Measurements from ENCODE around the gene KRT3. TPM values are rescaled to one million over a fixed set of nuclear protein-coding genes. Genes with fewer than 3 reads are reported as not detected.

Gene KRT3
- not detected in 2 replicates for total RNA-seq

GRCh38 chr12:52795694-52796428 is at the start of gene KRT3:
TSS of gene KRT3 (minus strand) at chr12:52796117. CDS start at chr12:52796042, 75 bp downstream.

GRCh38 chr12:52833922-52834726 is 38.2 kb upstream of the KRT3 start, which contains the start of gene KRT79:
TSS of gene KRT79 (minus strand) at chr12:52834311. CDS start at chr12:52834260, 51 bp downstream.

DNA sequence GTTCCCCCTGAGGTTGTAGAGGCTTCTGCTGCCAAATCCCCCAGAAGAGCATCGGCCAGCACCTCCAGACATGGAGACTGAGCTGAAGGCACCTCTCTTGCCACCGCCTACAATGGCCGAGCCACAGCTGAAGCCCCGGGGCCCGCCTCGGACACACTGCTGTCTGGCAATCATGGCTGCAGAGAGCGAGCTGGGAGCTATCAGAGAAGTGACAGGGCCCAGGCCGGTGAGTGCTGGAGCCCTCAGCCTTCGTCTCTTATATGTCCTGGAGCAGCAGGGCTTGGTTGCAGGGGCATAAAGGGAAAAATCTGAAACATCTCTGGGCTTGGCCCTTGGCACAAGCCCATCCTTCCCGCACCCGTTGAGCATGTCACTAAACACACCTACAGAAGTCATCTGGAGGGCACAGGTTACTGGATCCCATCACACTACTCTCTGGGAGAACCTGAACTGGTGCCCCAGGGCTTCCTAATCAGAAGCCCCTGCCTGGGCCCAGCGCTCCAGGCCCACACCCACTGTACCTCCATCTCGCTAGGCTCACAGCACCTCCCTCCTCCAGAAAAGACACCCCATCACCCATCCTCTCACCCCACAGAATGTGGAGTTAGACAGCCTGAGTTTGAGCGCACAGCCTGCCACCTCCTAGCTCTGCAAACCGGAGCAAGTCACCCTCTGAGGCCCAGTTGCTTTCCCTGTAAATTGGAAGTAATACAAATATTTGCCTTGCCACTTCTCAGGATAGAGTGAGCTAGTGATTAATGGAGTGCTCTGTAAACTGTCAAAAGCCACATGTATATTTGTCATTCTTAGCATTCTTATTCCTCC is 18.2 kb upstream of the KRT3 start, which contains the start of gene KRT4:
TSS of gene KRT4 (minus strand) at position 232 of the 825 bp plus-strand sequence. CDS start at position 174, 58 bp downstream.

GRCh38 chr12:52776913-52777395 is 19.0 kb downstream of the KRT3 start, which contains the start of gene KRT76:
TSS of gene KRT76 (minus strand) at chr12:52777345. CDS start at chr12:52777291, 54 bp downstream.

Other genes with a start within 250 kb of the KRT3 start
- not detected in 2 replicates for gene KRT71, start 243.0 kb downstream of the KRT3 start, total RNA-seq
- not detected in 2 replicates for gene KRT74, start 222.3 kb downstream of the KRT3 start, total RNA-seq
- not detected in 2 replicates for gene KRT72, start 194.7 kb downstream of the KRT3 start, total RNA-seq
- gene KRT73, start 177.6 kb downstream of the KRT3 start, total RNA-seq = not detected in 2 replicates
- gene KRT2, start 143.9 kb downstream of the KRT3 start, total RNA-seq = not detected in 2 replicates
- gene KRT1, start 115.7 kb downstream of the KRT3 start, total RNA-seq = not detected in 2 replicates
- gene KRT77, start 92.6 kb downstream of the KRT3 start, total RNA-seq = not detected in 2 replicates
- not detected in 2 replicates for gene KRT76, start 18.8 kb downstream of the KRT3 start, total RNA-seq
- gene KRT4, start 18.0 kb upstream of the KRT3 start, total RNA-seq = 0.34 TPM in 1 of 2 replicates, not detected in the other
- not detected in 2 replicates for gene KRT79, start 38.2 kb upstream of the KRT3 start, total RNA-seq
- not detected in 2 replicates for gene KRT78, start 52.9 kb upstream of the KRT3 start, total RNA-seq
- 0.95 and 1.5 TPM in 2 replicates for gene KRT8, start 109.0 kb upstream of the KRT3 start, total RNA-seq
- gene KRT18, start 153.0 kb upstream of the KRT3 start, total RNA-seq = 1.0 and 2.2 TPM in 2 replicates
- 1,255 and 1,854 TPM in 2 replicates for gene EIF4B, start 210.3 kb upstream of the KRT3 start, total RNA-seq